Natural killer cell treated with Interleukin-12 subunit alpha and Interleukin-12 subunit beta and Interleukin-15 and Interleukin-18, amount 100 ng/mL, for 72 hours (primary cell): ENCODE measurements around the gene ZNF799. TPM values are rescaled to one million over a fixed set of nuclear protein-coding genes. Genes with fewer than 3 reads are reported as not detected.
A peak's percentile ranks its signal among the peaks of the same experiment; 100 is the strongest.
"Not testable (repeated sequence)": the region's sequence is repeated elsewhere in the genome, so short reads cannot be mapped to it uniquely, and the experiment has no call there.

Experiments used
- ATAC-seq, 2 donors: fragments of 150-1000 bp; cut with Tn5 transposase in 1 of 2; sonication (Bioruptor Pico), chemical (Tn5 transposase) in 1 of 2; 2 replicates each; pipeline ENCODE4 v1.10.0; 2021
- DNase-seq: peaks from one replicate; pipeline ENCODE4 v3.0.0; 2022; ENCODE audit warnings: low spot score
- H3K27ac Mint-ChIP-seq, 2 donors: 1 replicate in 1 of 2; 2 replicates in 1 of 2; pipeline ENCODE4 v1.8.0; 2022; ENCODE audit warnings: mixed read lengths in 2 of 2, mild to moderate bottlenecking in 1 of 2, moderate library complexity in 1 of 2
- H3K27me3 Mint-ChIP-seq, 2 donors: 1 replicate in 1 of 2; 2 replicates in 1 of 2; pipeline ENCODE4 v1.8.0; 2022; ENCODE audit warnings: mixed read lengths in 2 of 2
- H3K36me3 Mint-ChIP-seq: one replicate; pipeline ENCODE4 v1.8.0; 2022; ENCODE audit warnings: mixed read lengths
- H3K4me1 Mint-ChIP-seq, 2 donors: 1 replicate in 1 of 2; 2 replicates in 1 of 2; pipeline ENCODE4 v1.8.0; 2022; ENCODE audit warnings: low read depth in 2 of 2, mixed read lengths in 2 of 2, mild to moderate bottlenecking in 1 of 2
- H3K4me3 Mint-ChIP-seq: one replicate; pipeline ENCODE4 v1.8.0; 2022; ENCODE audit warnings: mixed read lengths
- H3K9me3 Mint-ChIP-seq: 2 replicates; pipeline ENCODE4 v1.8.0; 2022; ENCODE audit warnings: mixed read lengths
- total RNA-seq, 2 donors: library from RNA; stranded (reverse); gene quantifications; one replicate each; pipeline ENCODE4 v1.2.3, GENCODE V29; 2022

The ZNF799 gene
- total RNA-seq, 2 donors from 2014 or later = 3.2 to 6.4 TPM

DNA sequence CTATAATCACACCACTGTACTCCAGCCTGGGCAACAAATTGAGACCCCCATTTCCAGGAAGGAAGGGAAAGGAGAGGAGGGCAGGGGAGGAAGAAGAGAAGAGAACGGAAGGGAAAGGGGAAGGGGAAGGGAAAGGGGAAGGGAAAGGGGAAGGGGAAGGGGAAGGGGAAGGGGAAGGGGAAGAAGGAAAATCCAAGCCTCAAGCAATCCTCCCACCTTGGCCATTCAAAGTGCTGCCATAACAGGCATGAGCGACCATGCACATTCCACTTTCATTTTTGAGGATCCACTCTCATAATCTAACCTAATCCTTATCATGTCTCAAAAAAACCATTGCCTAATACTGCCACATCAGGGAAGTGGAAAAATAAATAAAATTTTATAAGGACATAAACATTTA lies 14.7 kb downstream of the ZNF799 start:
- H3K4me3 Mint-ChIP-seq, H3K9me3 Mint-ChIP-seq, H3K27ac Mint-ChIP-seq, H3K27me3 Mint-ChIP-seq, ATAC-seq, H3K4me1 Mint-ChIP-seq, DNase-seq: not testable (repeated sequence)
- H3K36me3 Mint-ChIP-seq = peaks cover 26% of the 10 kb centered on the region

DNA sequence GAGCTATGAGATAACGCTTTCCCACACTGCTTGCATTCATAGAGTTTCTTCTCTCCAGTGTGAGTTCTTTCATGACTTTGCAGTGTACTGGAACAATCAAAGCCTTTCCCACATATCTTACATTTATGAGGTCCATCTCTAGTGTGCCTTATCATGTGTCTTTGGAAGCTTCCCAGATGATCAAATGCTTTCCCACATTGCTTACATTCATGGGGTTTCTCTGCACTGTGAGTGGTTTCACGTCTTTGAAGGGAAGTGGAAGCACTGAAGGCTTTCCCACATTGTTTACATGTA lies 20.7 kb downstream of the ZNF799 start:
- no peak overlapping the region for H3K4me3 Mint-ChIP-seq
- H3K27ac Mint-ChIP-seq = no peak overlapping the region
- H3K9me3 Mint-ChIP-seq = peaks cover 27% of the 10 kb centered on the region
- DNase-seq = no peak
- H3K36me3 Mint-ChIP-seq = peaks cover 40% of the 10 kb centered on the region
- ATAC-seq = no peak
- no peaks in the 10 kb centered on the region for H3K4me1 Mint-ChIP-seq
- no peaks in the 10 kb centered on the region for H3K27me3 Mint-ChIP-seq

DNA sequence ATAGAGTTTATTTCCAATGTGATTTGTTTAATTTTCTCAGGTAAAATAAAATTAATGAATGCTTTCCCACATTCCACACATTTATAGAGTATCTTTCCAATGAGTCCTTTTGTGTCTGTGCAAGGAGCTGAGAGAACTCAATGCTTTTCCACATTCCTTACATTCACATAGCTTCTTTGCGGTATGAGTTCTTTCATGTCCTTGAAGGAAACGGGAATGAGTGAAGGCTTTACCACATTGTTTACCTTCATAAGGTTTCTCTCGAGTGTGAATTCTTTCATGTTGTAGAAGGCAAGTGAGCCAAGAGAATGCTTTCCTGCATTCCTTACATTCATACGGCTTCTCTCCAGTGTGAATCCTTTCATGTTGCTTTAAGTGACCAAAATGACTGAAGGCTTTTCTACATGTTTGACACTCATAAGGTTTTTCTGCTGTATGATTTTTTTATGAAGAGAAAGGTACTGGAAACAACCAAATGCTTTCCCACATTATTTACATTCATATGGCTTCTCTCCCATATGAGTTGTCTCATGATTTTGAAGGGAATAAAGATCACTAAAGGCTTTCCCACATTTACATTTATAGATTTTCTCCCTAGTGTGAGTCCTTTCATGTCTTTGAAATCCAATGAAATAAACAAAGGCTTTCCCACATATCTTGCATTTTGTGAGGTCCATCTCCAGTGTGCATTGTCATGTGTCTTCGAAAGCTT lies 21.2 kb downstream of the ZNF799 start:
- H3K27ac Mint-ChIP-seq = no peak overlapping the region
- peaks cover 40% of the 10 kb centered on the region for H3K36me3 Mint-ChIP-seq
- no peak for ATAC-seq
- no peak for DNase-seq
- no peaks in the 10 kb centered on the region for H3K4me1 Mint-ChIP-seq
- no peaks in the 10 kb centered on the region for H3K27me3 Mint-ChIP-seq
- peaks cover 27% of the 10 kb centered on the region for H3K9me3 Mint-ChIP-seq
- no peak overlapping the region for H3K4me3 Mint-ChIP-seq

- DNase-seq (no peak), ATAC-seq (no peak)
- Mint-ChIP-seq H3K36me3 (peaks cover 28% of the 10 kb centered on the region), H3K27me3 (no peaks in the 10 kb centered on the region), H3K4me1 (no peaks in the 10 kb centered on the region), H3K4me3 (no peak overlapping the region), H3K9me3 (peaks cover 16% of the 10 kb centered on the region), H3K27ac (no peak overlapping the region)
Observed at GRCh38 chr19:12374026-12374425, 27.0 kb downstream of the ZNF799 start.

GRCh38 chr19:12365236-12366162 lies 35.6 kb downstream of the ZNF799 start, which contains the start of gene ZNF442:
ZNF442 (minus strand) TSS chr19:12365683; CDS start chr19:12363631, 2,052 bp downstream.
- Mint-ChIP-seq H3K4me3 (peak within 1 kb of the TSS; percentile 86), H3K36me3 (peaks cover 5% of the 10 kb centered on the region), H3K27ac (peak within 1 kb of the TSS; percentile 44 to 88), H3K9me3 (no peaks in the 10 kb centered on the region), H3K27me3 (no peaks in the 10 kb centered on the region), H3K4me1 (peaks cover 11 to 17% of the 10 kb centered on the region in 2 donors)
- ATAC-seq = peak; percentile 98 to 100
- DNase-seq = peak; percentile 92

GRCh38 chr19:12364391-12365235 lies 36.5 kb downstream of the ZNF799 start:
- H3K27ac Mint-ChIP-seq = peak overlapping the region in 1 of 2 donors; percentile 66
- H3K4me3 Mint-ChIP-seq = peak overlapping the region; percentile 86
- ATAC-seq (no peak), DNase-seq (no peak)
- H3K27me3 Mint-ChIP-seq = no peaks in the 10 kb centered on the region
- peaks cover 5% of the 10 kb centered on the region for H3K36me3 Mint-ChIP-seq
- H3K4me1 Mint-ChIP-seq = peaks cover 11 to 17% of the 10 kb centered on the region in 2 donors
- no peaks in the 10 kb centered on the region for H3K9me3 Mint-ChIP-seq

DNA sequence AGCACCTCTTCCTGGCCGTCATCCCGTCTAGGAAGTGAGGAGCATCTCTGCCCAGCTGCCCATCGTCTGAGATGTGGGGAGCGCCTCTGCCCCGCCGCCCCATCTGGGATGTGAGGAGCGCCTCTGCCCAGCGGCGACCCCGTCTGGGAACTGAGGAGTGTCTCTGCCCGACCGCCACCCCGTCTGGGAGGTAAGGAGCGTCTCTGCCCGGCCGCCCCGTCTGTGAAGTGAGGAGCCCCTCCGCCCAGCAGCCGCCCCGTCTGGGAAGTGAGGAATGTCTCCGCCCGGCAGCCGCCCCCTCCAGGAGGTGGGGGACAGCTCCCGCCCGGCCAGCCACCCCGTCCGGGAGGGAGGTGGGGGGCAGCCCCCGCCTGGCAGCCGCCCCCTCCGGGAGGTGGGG lies 38.8 kb downstream of the ZNF799 start:
- not testable (repeated sequence) for H3K9me3 Mint-ChIP-seq, H3K36me3 Mint-ChIP-seq, H3K27ac Mint-ChIP-seq

GRCh38 chr19:12353375-12353774 lies 47.7 kb downstream of the ZNF799 start:
- H3K36me3 Mint-ChIP-seq = peaks cover 35% of the 10 kb centered on the region
- DNase-seq (no peak), ATAC-seq (no peak)
- peaks cover 0 to 3% of the 10 kb centered on the region in 2 donors for H3K4me1 Mint-ChIP-seq
- H3K27ac Mint-ChIP-seq = no peak overlapping the region
- H3K27me3 Mint-ChIP-seq = no peaks in the 10 kb centered on the region
- H3K4me3 Mint-ChIP-seq = no peak overlapping the region
- H3K9me3 Mint-ChIP-seq = peaks cover 14% of the 10 kb centered on the region

More for the DNA sequence above, 38.8 kb downstream of the ZNF799 start:
- H3K4me3 Mint-ChIP-seq, H3K27me3 Mint-ChIP-seq, DNase-seq, ATAC-seq: not testable (repeated sequence)
- peaks cover 11 to 21% of the 10 kb centered on the region in 2 donors for H3K4me1 Mint-ChIP-seq

- H3K4me3 Mint-ChIP-seq = no peak overlapping the region
- H3K4me1 Mint-ChIP-seq = no peaks in the 10 kb centered on the region
- H3K9me3 Mint-ChIP-seq = peaks cover 15% of the 10 kb centered on the region
- H3K27me3 Mint-ChIP-seq = no peaks in the 10 kb centered on the region
- no peak for DNase-seq
- no peak for ATAC-seq
- H3K27ac Mint-ChIP-seq = no peak overlapping the region
- peaks cover 35% of the 10 kb centered on the region for H3K36me3 Mint-ChIP-seq
Observed at GRCh38 chr19:12350890-12351197, 50.2 kb downstream of the ZNF799 start.

GRCh38 chr19:12350185-12350889 lies 50.7 kb downstream of the ZNF799 start:
- peaks cover 15% of the 10 kb centered on the region for H3K9me3 Mint-ChIP-seq

DNA sequence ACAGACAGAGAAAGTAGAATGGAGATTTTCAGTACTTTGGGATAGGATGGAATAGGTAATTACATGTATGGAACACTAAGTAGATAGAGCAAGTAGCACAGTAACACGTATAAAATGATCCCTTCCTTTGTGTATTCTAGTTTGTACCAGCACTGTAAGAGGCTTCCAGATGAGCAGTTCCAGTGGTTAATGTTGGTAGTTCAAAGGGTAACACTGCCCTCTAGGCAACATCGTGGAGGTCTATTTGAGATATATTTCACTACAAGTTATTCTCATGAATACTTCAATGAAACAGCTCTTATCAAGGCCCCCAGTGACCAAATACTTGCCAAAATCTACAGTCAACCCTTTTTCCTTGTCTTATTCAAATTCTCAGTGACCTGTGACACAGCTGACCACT lies 54.2 kb downstream of the ZNF799 start:
- H3K27ac Mint-ChIP-seq = no peak overlapping the region
- H3K4me3 Mint-ChIP-seq = no peak overlapping the region
- H3K27me3 Mint-ChIP-seq = no peaks in the 10 kb centered on the region
- no peak for ATAC-seq
- H3K36me3 Mint-ChIP-seq = peaks cover 25% of the 10 kb centered on the region
- no peaks in the 10 kb centered on the region for H3K4me1 Mint-ChIP-seq
- DNase-seq = no peak
- peaks cover 12% of the 10 kb centered on the region for H3K9me3 Mint-ChIP-seq

More at GRCh38 chr19:12350185-12350889, 50.7 kb downstream of the ZNF799 start:
- no peak overlapping the region for H3K4me3 Mint-ChIP-seq
- H3K36me3 Mint-ChIP-seq = peaks cover 35% of the 10 kb centered on the region
- no peak for DNase-seq
- no peaks in the 10 kb centered on the region for H3K4me1 Mint-ChIP-seq
- no peak for ATAC-seq
- no peak overlapping the region for H3K27ac Mint-ChIP-seq
- H3K27me3 Mint-ChIP-seq = no peaks in the 10 kb centered on the region

DNA sequence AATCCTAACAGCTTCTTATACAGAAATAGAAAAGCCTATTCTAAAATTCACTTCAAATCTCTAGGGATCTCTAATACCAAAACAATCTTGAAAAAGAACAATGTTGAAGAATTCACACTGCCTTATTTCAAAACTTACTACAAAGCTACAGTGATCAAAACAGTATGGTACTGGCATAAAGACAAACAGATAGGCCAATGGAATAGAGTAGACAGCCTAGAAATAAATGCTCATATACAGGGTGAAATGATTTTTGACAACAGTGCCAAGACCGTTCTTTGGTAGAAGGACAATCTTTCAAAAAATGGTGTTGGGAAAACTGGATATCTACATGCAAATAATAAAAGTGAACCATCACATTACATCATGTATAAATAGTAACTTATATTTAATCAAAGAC lies 55.9 kb downstream of the ZNF799 start:
- no peak overlapping the region for H3K27ac Mint-ChIP-seq
- no peaks in the 10 kb centered on the region for H3K4me1 Mint-ChIP-seq
- DNase-seq (no peak), ATAC-seq (no peak)
- peaks cover 3% of the 10 kb centered on the region for H3K9me3 Mint-ChIP-seq
- H3K36me3 Mint-ChIP-seq = peaks cover 14% of the 10 kb centered on the region
- no peak overlapping the region for H3K4me3 Mint-ChIP-seq
- H3K27me3 Mint-ChIP-seq = no peaks in the 10 kb centered on the region
